IMR-90 (cell line): ENCODE data around the gene DOCK10. TPM values are rescaled to one million over a fixed set of nuclear protein-coding genes. Genes with fewer than 3 reads are reported as not detected.

Experiments used
- ATAC-seq: fragments of 200-7000 bp; cut with Tn5 transposase; 2 replicates; pipeline ENCODE4 v1.9.1; 2020; ENCODE audit warnings: low read depth, mild to moderate bottlenecking, moderate library complexity
- BruUV-seq: library from RNA; stranded (reverse); fragments of 400-500 nt; replicated peaks from 2 replicates; lab custom pipeline; 2021; lab: Mats Ljungman, UMichigan
- CTCF ChIA-PET: fragments of 300-600 bp; formaldehyde crosslinking; extraction: SDS; loops from one replicate; lab custom pipeline; 2021; ENCODE audit warnings: antibody characterized with exemption; lab: Yijun Ruan, JAX
- POLR2A ChIA-PET: fragments of 300-600 bp; sonication (Branson Sonifier 250); formaldehyde crosslinking; loops from one replicate; lab custom pipeline; 2022; ENCODE audit warnings: antibody characterized with exemption; ENCODE audit not compliant: unreplicated experiment; lab: Charles Lee
- DNase-seq: peaks from one replicate; pipeline ENCODE4 v3.0.0; 2013
- H2AFZ ChIP-seq: replicated peaks from 2 replicates; pipeline ENCODE3; 2013; ENCODE audit warnings: low read length, mild to moderate bottlenecking; ENCODE audit not compliant: poor library complexity
- H2AK5ac ChIP-seq: 2 replicates; pipeline ENCODE4 v1.6.1; 2013; ENCODE audit warnings: low read depth, low read length, inconsistent platforms
- H2AK9ac ChIP-seq: replicated peaks from 2 replicates; pipeline ENCODE3; 2013; ENCODE audit warnings: mild to moderate bottlenecking, low read depth, low read length, moderate library complexity; ENCODE audit not compliant: poor library complexity
- H2BK120ac ChIP-seq: 2 replicates; pipeline ENCODE4 v1.6.1; 2013; ENCODE audit warnings: low read depth, low read length, inconsistent platforms
- H2BK15ac ChIP-seq: 3 replicates; pipeline ENCODE4 v1.6.1; 2013; ENCODE audit warnings: low read depth, low read length, inconsistent platforms
- H2BK20ac ChIP-seq: 2 replicates; pipeline ENCODE4 v1.6.1; 2013; ENCODE audit warnings: low read depth, mild to moderate bottlenecking, inconsistent platforms, low read length, moderate library complexity
- H2BK5ac ChIP-seq: 2 replicates; pipeline ENCODE4 v1.6.1; 2013; ENCODE audit warnings: mild to moderate bottlenecking, low read depth, low read length, inconsistent platforms; ENCODE audit not compliant: poor library complexity, severe bottlenecking
- H3K14ac ChIP-seq: replicated peaks from 2 replicates; pipeline ENCODE4 v1.6.1; 2013; ENCODE audit warnings: low read depth, low read length, inconsistent platforms
- H3K18ac ChIP-seq: 2 replicates; pipeline ENCODE4 v1.6.1; 2013; ENCODE audit warnings: low read depth, low read length, control low read depth
- H3K23ac ChIP-seq: 2 replicates; pipeline ENCODE4 v1.6.1; 2013; ENCODE audit warnings: low read depth, low read length, inconsistent platforms
- H3K27ac ChIP-seq: 2 replicates; pipeline ENCODE4 v1.5.1; 2013; ENCODE audit warnings: mild to moderate bottlenecking, control low read depth, low read length; ENCODE audit not compliant: insufficient read depth
- H3K27me3 ChIP-seq: 2 replicates; pipeline ENCODE4 v1.6.1; 2013; ENCODE audit warnings: low read length; ENCODE audit not compliant: control insufficient read depth, insufficient read depth
- H3K36me3 ChIP-seq: 2 replicates; pipeline ENCODE4 v1.6.1; 2013; ENCODE audit warnings: low read length, mixed read lengths; ENCODE audit not compliant: control insufficient read depth, insufficient read depth
- H3K4ac ChIP-seq: 2 replicates; pipeline ENCODE4 v1.6.1; 2013; ENCODE audit warnings: low read depth, low read length, inconsistent platforms
- H3K4me1 ChIP-seq: 2 replicates; pipeline ENCODE4 v1.6.1; 2013; ENCODE audit warnings: low read length, mixed read lengths; ENCODE audit not compliant: control insufficient read depth, insufficient read depth
- H3K4me2 ChIP-seq: 2 replicates; pipeline ENCODE4 v1.6.1; 2013; ENCODE audit warnings: low read depth, mild to moderate bottlenecking, control low read depth, low read length, moderate library complexity
- H3K4me3 ChIP-seq: 2 replicates; pipeline ENCODE4 v1.5.1; 2013; ENCODE audit warnings: low read depth, mild to moderate bottlenecking, control low read depth, low read length, moderate library complexity; ENCODE audit not compliant: insufficient read depth
- H3K56ac ChIP-seq: 2 replicates; pipeline ENCODE4 v1.6.1; 2013; ENCODE audit warnings: low read length, inconsistent platforms; ENCODE audit not compliant: insufficient read depth; ENCODE audit errors: extremely low read depth
- H3K79me1 ChIP-seq, 2 experiments: 2 replicates each; pipeline ENCODE4 v1.6.1; 2013; ENCODE audit warnings: low read length in 2 of 2, inconsistent platforms in 1 of 2, low read depth in 1 of 2
- H3K9ac ChIP-seq: 2 replicates; pipeline ENCODE4 v1.6.1; 2013; ENCODE audit warnings: low read depth, low read length, control low read depth
- H3K9me1 ChIP-seq: 2 replicates; pipeline ENCODE4 v1.6.1; 2013; ENCODE audit warnings: low read length, inconsistent platforms; ENCODE audit not compliant: insufficient read depth
- H3K9me3 ChIP-seq: 2 replicates; pipeline ENCODE4 v1.6.1; 2013; ENCODE audit warnings: low read length; ENCODE audit not compliant: control insufficient read depth, insufficient read depth
- H4K20me1 ChIP-seq: 2 replicates; pipeline ENCODE4 v1.6.1; 2013; ENCODE audit warnings: low read length, inconsistent platforms; ENCODE audit not compliant: insufficient read depth
- H4K5ac ChIP-seq: 2 replicates; pipeline ENCODE4 v1.6.1; 2013; ENCODE audit warnings: mild to moderate bottlenecking, low read depth, low read length, control low read depth
- H4K8ac ChIP-seq, 2 experiments: 2 replicates each; pipeline ENCODE4 v1.6.1; 2013; ENCODE audit warnings: low read depth in 2 of 2, low read length in 2 of 2, control low read depth in 1 of 2, inconsistent platforms in 1 of 2
- H4K91ac ChIP-seq: 2 replicates; pipeline ENCODE4 v1.6.1; 2013; ENCODE audit warnings: low read depth, low read length, inconsistent platforms; ENCODE audit not compliant: insufficient read depth
- BHLHE40 ChIP-seq: fragments of 150-350 bp; IDR thresholded peaks from 2 replicates; pipeline ENCODE4 v1.6.1; 2016; ENCODE audit warnings: mild to moderate bottlenecking, low read depth, low read length
- CEBPB ChIP-seq: IDR thresholded peaks from 2 replicates; pipeline ENCODE4 v1.6.1; 2012; ENCODE audit warnings: low read depth, low read length, improper control_type of control experiment
- CHD1 ChIP-seq: IDR thresholded peaks from 2 replicates; pipeline ENCODE4 v1.6.1; 2012; ENCODE audit warnings: low read depth, low read length, improper control_type of control experiment
- CTCF ChIP-seq: conservative IDR thresholded peaks from 2 replicates; pipeline ENCODE4 v1.5.1; 2012; ENCODE audit warnings: mild to moderate bottlenecking, low read depth, low read length, improper control_type of control experiment
- ELK1 ChIP-seq: fragments of 150-350 bp; IDR thresholded peaks from 2 replicates; pipeline ENCODE4 v1.6.1; 2016; ENCODE audit warnings: low read depth, mild to moderate bottlenecking, low read length, moderate library complexity, borderline replicate concordance
- FOS ChIP-seq: fragments of 150-350 bp; IDR thresholded peaks from 2 replicates; pipeline ENCODE4 v1.6.1; 2016; ENCODE audit warnings: low read depth, low read length
- MAFK ChIP-seq: IDR thresholded peaks from 2 replicates; pipeline ENCODE4 v1.6.1; 2012; ENCODE audit warnings: low read depth, low read length, improper control_type of control experiment
- MAZ ChIP-seq: IDR thresholded peaks from 2 replicates; pipeline ENCODE4 v1.6.1; 2012; ENCODE audit warnings: low read depth, mild to moderate bottlenecking, low read length, improper control_type of control experiment, moderate library complexity, borderline replicate concordance
- NFE2L2 ChIP-seq: fragments of 150-350 bp; IDR thresholded peaks from 2 replicates; pipeline ENCODE4 v1.6.1; 2016; ENCODE audit warnings: low read depth, mild to moderate bottlenecking, low read length
- POLR2A ChIP-seq: IDR thresholded peaks from 2 replicates; pipeline ENCODE4 v1.6.1; 2012; ENCODE audit warnings: mild to moderate bottlenecking, low read depth, low read length
- RAD21 ChIP-seq: IDR thresholded peaks from 2 replicates; pipeline ENCODE4 v1.6.1; 2012; ENCODE audit warnings: low read length, improper control_type of control experiment
- RCOR1 ChIP-seq: IDR thresholded peaks from 2 replicates; pipeline ENCODE4 v1.6.1; 2012; ENCODE audit warnings: mild to moderate bottlenecking, low read length, improper control_type of control experiment; ENCODE audit not compliant: insufficient replicate concordance
- RFX5 ChIP-seq: IDR thresholded peaks from 2 replicates; pipeline ENCODE4 v1.8.0; 2012; ENCODE audit warnings: low read depth, mild to moderate bottlenecking, low read length, moderate library complexity
- SMC3 ChIP-seq: fragments of 150-350 bp; IDR thresholded peaks from 2 replicates; pipeline ENCODE4 v1.6.1; 2016; ENCODE audit warnings: low read depth, mild to moderate bottlenecking, antibody characterized with exemption, low read length, moderate library complexity
- USF2 ChIP-seq: fragments of 150-350 bp; IDR thresholded peaks from 2 replicates; pipeline ENCODE4 v1.6.1; 2017; ENCODE audit warnings: mild to moderate bottlenecking, antibody characterized with exemption, low read length, low read depth
- WGBS, 2 experiments: methylation state at CpG; one replicate each; pipeline versions ENCODE4 v1.1.5 to v1.1.7; 2013; ENCODE audit warnings: missing lambda C conversion rate in 2 of 2; ENCODE audit not compliant: insufficient read length in 1 of 2; ENCODE audit errors: extremely low coverage in 2 of 2; 5-methylcytosine and 5-hydroxymethylcytosine counted together
- dilution Hi-C: fragments of 300-500 bp; cut with HindIII; formaldehyde crosslinking; loops from one replicate; pipeline ENCODE4 v1.14.3; 2018; ENCODE audit warnings: low sequenced_read_pairs; ENCODE audit not compliant: unreplicated experiment
- in situ Hi-C: fragments of 300-500 bp; cut with MboI; formaldehyde crosslinking; loops from 3 replicates; pipeline ENCODE4 v1.14.3; 2019; ENCODE audit warnings: low sequenced_read_pairs, inconsistent platforms, mixed read lengths
- intact Hi-C: fragments of 100-400 bp; cut with micrococcal nuclease; formaldehyde crosslinking; loops from 2 replicates; pipeline ENCODE4 v1.10.0; 2022
- polyA plus RNA-seq, 3 experiments: library from polyadenylated mRNA; depleted of rRNA; stranded (reverse); fragments of >200 nt; gene quantifications; 2 replicates each; pipeline ENCODE4 v1.2.3, GENCODE V29; 2012; ENCODE audit warnings: low replicate concordance in 1 of 3
- total RNA-seq: library from RNA; depleted of rRNA; stranded (reverse); fragments of >200 nt; gene quantifications from 2 replicates; pipeline ENCODE4 v1.2.3, GENCODE V29; 2012

Gene DOCK10
- total and polyA plus RNA-seq, 2 of the 4 experiments (the other 2 are of a cell fraction): 58.6 to 75.3 TPM

- no peak for DNase-seq
- H3K27ac ChIP-seq: no peak overlapping the region
- peaks cover 2% of the 10 kb centered on the region; the same call in 1 of the 2 replicates for H3K27me3 ChIP-seq
- no peaks in the 10 kb centered on the region for H4K20me1 ChIP-seq
- no peak for ATAC-seq
- intact Hi-C loops: no loop called here
- no peak overlapping the region for H3K4me3 ChIP-seq
- H3K9me3 ChIP-seq: no peaks in the 10 kb centered on the region
- no peak overlapping the region for H2AK5ac ChIP-seq
- H2BK20ac ChIP-seq: no peak overlapping the region
- H3K79me1 ChIP-seq: no peaks in the 10 kb centered on the region
- H3K56ac ChIP-seq: no peak overlapping the region
- H2AK9ac ChIP-seq: no peak overlapping the region
- H2AFZ ChIP-seq: no peak overlapping the region
- no peaks in the 10 kb centered on the region for H3K36me3 ChIP-seq
- no peak overlapping the region for H4K8ac ChIP-seq
- TF ChIP-seq CTCF: no peak
- TF ChIP-seq CEBPB: no peak
- no peak for TF ChIP-seq MAFK
- no peak for TF ChIP-seq RCOR1
- no peak for TF ChIP-seq CHD1
- TF ChIP-seq MAZ: no peak
- no peak for TF ChIP-seq ELK1
- TF ChIP-seq FOS: no peak
- no peak for TF ChIP-seq NFE2L2
- no peak for TF ChIP-seq RAD21
- no peak for TF ChIP-seq BHLHE40
- TF ChIP-seq SMC3: no peak
- no peak for TF ChIP-seq USF2
- no peak for TF ChIP-seq POLR2A
- no peak for TF ChIP-seq RFX5
- in situ Hi-C loops: no loop called here
- WGBS, 2 experiments: 40% methylated on average over 1 of the region's 5 CpGs; no CpG with 5 or more reads in 1 of the 2 experiments
- ChIA-PET POLR2A (no interaction called here), CTCF (no interaction called here)
- H3K23ac ChIP-seq: no peak overlapping the region
- dilution Hi-C loops: no loop called here
- no peak overlapping the region for H2BK15ac ChIP-seq
- no peak overlapping the region for H3K14ac ChIP-seq
- no peaks in the 10 kb centered on the region for H3K4me1 ChIP-seq
- H4K5ac ChIP-seq: no peak overlapping the region
- H3K9ac ChIP-seq: no peak overlapping the region
- H3K18ac ChIP-seq: no peak overlapping the region
- no peak overlapping the region for H3K4me2 ChIP-seq
- no peak overlapping the region for H4K91ac ChIP-seq
- no TSS peak for BruUV-seq
- no peak overlapping the region for H2BK5ac ChIP-seq
- H2BK120ac ChIP-seq: no peak overlapping the region
- no peaks in the 10 kb centered on the region for H3K9me1 ChIP-seq
- H3K4ac ChIP-seq: no peak overlapping the region
Measured at GRCh38 chr2:224751996-224752698, 290.1 kb downstream of the DOCK10 start.
